GM21529 (cell line): ENCODE results near the gene MYPOP.
"Not testable (repeated sequence)": the region's sequence is repeated elsewhere in the genome, so short reads cannot be mapped to it uniquely, and the experiment has no call there.

Source experiments
- ATAC-seq: cut with Tn5 transposase; IDR thresholded peaks from one replicate; pipeline ENCODE4 v1.9.1; 2021; ENCODE audit not compliant: unreplicated experiment

Gene MYPOP

DNA sequence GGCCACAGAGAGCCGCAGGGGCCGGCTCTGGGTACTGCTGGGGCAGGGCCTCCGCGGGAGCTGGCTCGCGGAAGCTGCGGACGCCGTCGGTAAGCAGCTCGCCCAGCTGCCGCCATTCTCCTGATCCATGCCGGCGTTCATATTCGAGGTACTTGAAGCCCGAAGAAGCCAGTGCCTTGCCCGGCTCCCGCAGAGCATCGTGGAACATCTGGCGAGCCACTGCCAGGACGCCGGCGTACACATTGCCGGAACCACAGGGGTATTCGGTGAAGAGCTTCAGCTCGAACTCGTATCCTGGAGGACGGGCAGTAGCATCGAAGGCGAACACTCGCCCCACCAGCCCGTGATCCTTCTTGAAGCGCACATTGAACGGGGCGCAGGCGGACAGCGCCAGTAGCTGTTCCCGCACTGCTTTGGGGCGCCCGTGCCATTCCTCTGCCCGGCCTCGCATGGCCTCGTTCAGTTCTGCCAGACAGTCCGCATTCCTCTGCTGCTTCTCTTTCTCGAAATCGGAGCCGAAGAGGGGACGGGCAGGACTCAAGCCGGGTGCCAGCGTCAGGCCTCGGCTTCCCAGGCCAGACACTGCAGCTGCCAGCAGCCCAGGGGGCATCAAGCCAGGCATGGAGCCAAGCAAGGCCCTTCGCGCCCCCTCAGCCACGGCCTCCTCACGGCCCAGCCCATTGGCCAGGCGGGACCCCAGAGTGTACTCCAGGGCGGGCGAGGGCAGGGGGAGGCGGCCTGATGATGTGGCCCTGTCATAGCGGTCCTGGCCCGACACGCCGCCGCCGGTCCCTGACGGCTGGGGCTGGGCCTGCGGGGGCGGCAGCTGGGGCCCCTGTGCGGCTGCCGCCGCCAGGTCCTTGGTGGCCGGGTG is 17.5 kb downstream of the MYPOP start:
- peak; percentile 3 for ATAC-seq

DNA sequence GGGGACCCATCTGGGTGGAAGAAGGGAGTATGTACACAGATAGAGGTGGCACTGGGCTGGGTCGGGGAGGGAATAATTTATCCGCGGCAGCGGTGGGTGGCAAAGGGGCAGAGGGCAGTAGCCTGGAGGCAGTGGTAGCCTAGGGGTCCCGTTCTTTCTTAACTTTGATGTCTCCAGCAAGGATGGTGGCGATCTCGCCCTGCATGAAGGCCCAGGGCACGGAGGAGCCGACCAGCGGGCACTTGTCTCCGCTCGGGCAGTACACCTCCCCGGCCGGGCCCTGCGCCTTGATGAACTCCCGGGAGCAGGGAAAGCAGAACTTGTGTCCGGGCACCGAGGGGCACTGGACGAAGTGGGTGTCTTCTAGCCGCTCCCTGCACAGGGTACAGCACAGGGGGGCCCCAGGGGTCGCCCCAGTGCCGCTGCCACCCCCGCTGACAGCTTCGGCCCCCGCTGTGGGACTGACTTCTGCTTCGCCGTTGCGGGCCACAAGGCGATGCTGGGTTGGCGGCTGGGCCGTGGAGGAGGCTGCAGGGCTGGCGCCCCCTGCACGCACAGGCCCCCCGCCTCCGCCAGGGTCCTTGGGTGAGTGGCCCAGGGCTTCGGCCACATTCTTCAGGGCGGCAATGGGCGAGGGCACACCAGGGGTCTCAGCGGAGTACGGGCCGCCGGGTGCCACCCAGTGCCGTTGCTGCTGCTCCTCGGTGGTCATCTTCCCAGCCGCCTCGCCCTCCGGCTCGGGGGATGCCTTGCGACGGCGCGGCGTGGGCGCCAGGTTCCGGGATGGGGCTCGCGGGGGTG is 18.3 kb downstream of the MYPOP start:
- no peak for ATAC-seq

DNA sequence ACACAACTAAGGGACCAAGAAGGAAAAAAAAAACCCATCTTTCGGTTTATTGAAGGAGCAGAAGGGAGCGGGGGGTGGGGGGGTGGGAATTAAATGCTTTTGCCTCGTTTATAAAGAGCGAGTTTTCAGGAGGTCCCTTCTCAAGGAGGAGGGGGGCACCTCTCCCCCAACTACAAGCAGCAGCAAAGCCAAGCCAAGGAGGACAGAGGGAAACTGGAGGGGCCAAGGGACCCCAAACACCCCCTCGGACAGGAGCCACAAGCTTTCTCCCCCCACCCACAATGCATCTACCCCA is 18.9 kb downstream of the MYPOP start:
- no peak for ATAC-seq

DNA sequence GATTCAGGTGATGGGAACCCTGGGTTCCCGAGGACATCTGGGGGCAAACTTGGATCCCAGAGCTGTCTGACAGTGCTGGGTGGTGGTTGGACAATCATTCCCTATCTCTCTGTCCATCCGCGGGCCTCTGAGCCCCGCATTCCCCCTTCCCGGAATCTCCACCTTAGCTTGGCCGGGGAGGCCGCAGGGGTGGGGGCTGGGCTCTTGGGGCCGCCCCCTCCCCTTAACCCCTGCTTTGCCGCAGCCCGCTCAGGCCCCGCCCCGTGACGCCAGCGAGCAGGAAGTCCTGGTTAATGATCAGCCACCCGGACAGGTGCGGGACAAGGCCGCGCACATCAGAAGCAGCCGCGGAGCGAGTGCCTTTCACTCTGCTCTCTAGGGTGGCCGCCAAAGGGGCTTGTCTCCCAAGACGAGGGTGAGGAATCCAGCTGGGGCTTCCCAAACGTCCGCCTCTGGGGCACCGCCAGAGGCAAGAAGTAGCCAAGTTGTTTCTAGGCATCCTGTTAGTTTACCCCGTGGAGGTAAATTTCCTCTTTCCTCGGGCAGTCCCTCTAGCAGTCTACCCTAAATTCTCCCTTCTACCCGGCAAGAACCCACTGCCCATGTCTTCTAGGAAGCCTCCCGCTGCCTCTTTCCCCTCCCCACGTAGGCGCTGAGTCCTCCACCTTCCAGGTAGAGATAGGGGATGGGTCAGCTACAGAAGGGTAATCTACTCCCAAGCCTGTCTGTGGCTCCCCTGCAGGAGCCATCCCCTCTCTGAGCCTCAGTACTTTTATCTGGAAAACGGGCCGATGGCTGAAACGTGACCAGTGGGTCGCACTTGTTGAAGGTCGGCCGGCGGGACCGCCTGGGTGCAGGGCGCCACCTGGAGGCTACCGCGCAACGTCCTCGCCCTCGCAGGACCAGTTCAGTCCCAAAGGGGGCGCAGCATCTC is 19.5 kb downstream of the MYPOP start:
- no peak for ATAC-seq

- no peak for ATAC-seq
Measured at GRCh38 chr19:45881909-45882528, 20.4 kb downstream of the MYPOP start.

- no peak for ATAC-seq
Measured at GRCh38 chr19:45881082-45881908, 21.1 kb downstream of the MYPOP start.

DNA sequence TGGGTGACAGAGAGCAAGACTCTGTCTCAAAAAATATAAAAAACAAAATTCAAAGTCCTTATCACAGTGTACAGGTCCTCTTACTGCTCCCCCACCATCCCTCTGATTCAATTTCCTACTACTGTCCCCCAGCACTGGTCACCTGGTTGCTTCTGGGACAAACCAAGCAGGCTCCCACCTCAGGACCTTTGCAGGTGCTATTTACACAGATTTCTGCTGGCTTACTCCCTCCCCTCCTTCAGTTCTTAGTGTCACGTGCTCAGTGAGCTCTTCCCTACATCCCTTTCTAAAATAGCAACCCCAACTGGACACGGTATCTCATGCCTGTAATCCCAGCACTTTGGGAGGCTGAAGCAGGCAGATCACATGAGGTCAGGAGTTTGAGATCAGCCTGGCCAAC is 22.4 kb downstream of the MYPOP start:
- ATAC-seq, result no peak

DNA sequence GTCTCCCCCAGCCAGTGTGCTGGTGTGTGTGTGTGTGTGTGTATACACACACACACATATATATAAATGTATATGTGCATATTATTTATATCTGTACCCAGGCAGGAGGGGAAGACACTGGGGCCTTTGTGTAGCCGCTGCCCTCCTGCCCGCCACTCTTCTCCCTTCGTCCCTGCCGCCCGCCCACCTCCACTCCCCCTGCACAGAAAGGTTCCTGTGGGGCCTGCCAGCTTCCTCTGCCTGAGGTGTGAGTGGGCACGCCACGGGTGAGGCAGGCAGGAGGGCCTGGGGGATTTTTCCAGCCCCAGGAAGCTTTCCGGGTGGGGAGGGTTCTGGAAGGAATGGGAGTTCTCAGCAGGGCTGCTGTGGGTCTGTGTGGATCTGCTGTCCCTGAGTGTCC is 23.4 kb downstream of the MYPOP start:
- no peak for ATAC-seq

GRCh38 chr19:45878043-45878794 is 24.2 kb downstream of the MYPOP start:
- no peak for ATAC-seq

- no peak for ATAC-seq
Measured at GRCh38 chr19:45876411-45877197, 25.8 kb downstream of the MYPOP start.

GRCh38 chr19:45876161-45876410 is 26.3 kb downstream of the MYPOP start:
- ATAC-seq, result no peak

GRCh38 chr19:45874620-45874966 is 27.8 kb downstream of the MYPOP start:
- ATAC-seq, result no peak

DNA sequence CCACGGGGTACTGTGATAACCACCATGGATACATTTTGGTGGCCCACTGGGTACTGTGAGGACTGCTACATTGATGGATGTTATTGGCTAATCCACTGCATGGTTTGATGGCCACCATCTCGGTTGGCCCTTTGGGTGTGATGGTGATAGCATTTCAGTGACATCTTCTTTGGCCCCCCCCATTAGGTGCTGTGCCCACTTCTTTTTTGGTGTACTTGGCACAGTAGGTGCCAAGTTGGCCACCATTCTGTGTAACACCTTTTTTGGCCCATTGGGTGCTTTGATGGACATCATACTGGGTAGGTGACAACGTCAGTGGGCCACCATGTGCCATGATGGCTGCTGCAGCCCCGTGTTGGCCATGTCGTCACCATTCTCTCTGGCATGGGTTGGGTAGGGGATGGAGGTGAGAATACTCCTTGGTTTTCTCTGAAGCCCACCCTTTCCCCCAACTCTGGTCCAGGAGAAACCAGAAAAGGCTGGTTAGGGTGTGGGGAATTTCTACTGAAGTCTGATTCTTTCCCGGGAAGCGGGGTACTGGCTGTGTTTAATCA is 29.1 kb downstream of the MYPOP start:
- no peak for ATAC-seq

- no peak for ATAC-seq
Measured at GRCh38 chr19:45872095-45872919, 30.1 kb downstream of the MYPOP start.

- ATAC-seq, result no peak
Measured at GRCh38 chr19:45870798-45871197, 31.6 kb downstream of the MYPOP start.

GRCh38 chr19:45867241-45867640 is 35.2 kb downstream of the MYPOP start:
- not testable (repeated sequence) for ATAC-seq

DNA sequence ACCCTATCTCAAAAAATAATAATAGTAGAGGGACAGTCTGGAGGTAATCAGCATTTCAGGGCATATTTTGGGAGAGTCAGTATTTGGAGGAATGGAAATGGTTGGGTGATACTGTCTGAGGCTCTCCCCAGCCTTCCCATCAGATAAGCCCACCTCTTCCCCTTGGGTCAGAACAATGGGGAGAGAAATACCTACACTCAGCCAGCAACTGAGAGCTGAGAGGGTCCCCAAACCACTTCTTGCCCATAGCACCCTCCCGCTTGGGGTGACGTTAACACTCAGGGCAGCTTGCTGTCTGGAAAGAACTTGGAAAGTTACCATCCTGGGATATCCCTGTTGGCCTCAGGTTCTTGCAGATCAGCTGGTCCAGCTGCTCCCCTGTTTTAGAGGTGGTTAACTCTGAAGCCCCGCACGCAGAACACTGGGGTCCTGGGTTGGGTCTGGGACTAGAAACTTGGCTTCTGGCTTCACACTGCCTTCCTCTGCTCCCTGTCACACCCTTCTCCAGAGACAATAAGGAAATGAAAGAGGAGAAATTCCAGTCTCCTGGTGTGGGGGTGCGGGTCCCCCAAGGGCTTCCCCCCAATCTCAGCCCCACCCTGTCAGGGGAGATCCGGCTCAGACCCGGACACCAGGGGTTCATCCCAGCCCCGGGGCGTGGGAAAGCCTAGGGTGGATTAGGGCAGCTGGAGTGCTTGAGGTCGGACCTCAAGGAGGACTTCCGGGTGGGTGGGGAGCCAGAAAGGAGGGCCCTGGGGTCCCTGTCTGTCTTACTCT is 35.8 kb downstream of the MYPOP start:
- no peak for ATAC-seq
